Caco-2 (cell line): ENCODE results near the gene SMCO3. TPM values are rescaled to one million over a fixed set of nuclear protein-coding genes. Genes with fewer than 3 reads are reported as not detected.

ENCODE experiments used
- BruUV-seq: library from RNA; stranded (reverse); fragments of 400-500 nt; replicated peaks from 2 replicates; lab custom pipeline; 2021; lab: Mats Ljungman, UMichigan
- CTCF ChIA-PET: fragments of 300-600 bp; sonication (Branson Sonifier 250); formaldehyde crosslinking; loops from one replicate; lab custom pipeline; 2022; ENCODE audit warnings: antibody characterized with exemption; lab: Charles Lee
- POLR2A ChIA-PET: fragments of 300-600 bp; sonication (Branson Sonifier 250); formaldehyde crosslinking; loops from one replicate; lab custom pipeline; 2022; ENCODE audit warnings: antibody characterized with exemption; lab: Charles Lee
- DNase-seq, 2 experiments: peaks; one replicate each; pipeline versions ENCODE4 v3.0.0 to v3.0.0-alpha.2; 2020 to 2022
- H3K27me3 ChIP-seq: replicated peaks from 2 replicates; pipeline ENCODE4 v1.6.0; 2011; ENCODE audit warnings: low read length; ENCODE audit not compliant: control insufficient read depth, insufficient read depth
- H3K36me3 ChIP-seq: 2 replicates; pipeline ENCODE4 v1.5.1; 2011; ENCODE audit warnings: low read length; ENCODE audit not compliant: control insufficient read depth, insufficient read depth
- H3K4me1 ChIP-seq: fragments of 250-450 bp; sonication (Bioruptor Pico); 2 replicates; pipeline ENCODE4 v1.5.1; 2020; ENCODE audit warnings: mild to moderate bottlenecking
- H3K4me3 ChIP-seq: 2 replicates; pipeline ENCODE4 v1.5.1; 2011; ENCODE audit warnings: low read depth, mild to moderate bottlenecking, control low read depth, low read length
- H3K9me3 ChIP-seq: fragments of 250-450 bp; sonication (Bioruptor Pico); 2 replicates; pipeline ENCODE4 v1.5.1; 2020; ENCODE audit warnings: mild to moderate bottlenecking, moderate library complexity
- H3K27ac Mint-ChIP-seq: one replicate; pipeline ENCODE4 v1.8.0; 2022; ENCODE audit warnings: mixed read lengths; ENCODE audit not compliant: unreplicated experiment
- H3K27me3 Mint-ChIP-seq: one replicate; pipeline ENCODE4 v1.8.0; 2022; ENCODE audit warnings: mixed read lengths; ENCODE audit not compliant: insufficient read depth, unreplicated experiment
- H3K36me3 Mint-ChIP-seq: one replicate; pipeline ENCODE4 v1.8.0; 2022; ENCODE audit warnings: mild to moderate bottlenecking, mixed read lengths; ENCODE audit not compliant: insufficient read depth, unreplicated experiment
- H3K4me1 Mint-ChIP-seq: one replicate; pipeline ENCODE4 v1.8.0; 2022; ENCODE audit warnings: low read depth, mixed read lengths; ENCODE audit not compliant: unreplicated experiment
- H3K4me3 Mint-ChIP-seq: one replicate; pipeline ENCODE4 v1.8.0; 2022; ENCODE audit warnings: mild to moderate bottlenecking, moderate library complexity, mixed read lengths; ENCODE audit not compliant: unreplicated experiment
- H3K9me3 Mint-ChIP-seq: one replicate; pipeline ENCODE4 v1.8.0; 2022; ENCODE audit warnings: mixed read lengths; ENCODE audit not compliant: unreplicated experiment
- intact Hi-C: fragments of 100-400 bp; cut with micrococcal nuclease; formaldehyde crosslinking; loops from one replicate; pipeline ENCODE4 v1.10.0; 2022; ENCODE audit not compliant: unreplicated experiment
- total RNA-seq: library from RNA; stranded (reverse); gene quantifications from 2 replicates; pipeline ENCODE4 v1.2.3, GENCODE V29; 2022
- TF ChIP-seq, protein P1 (sequence below), 2 experiments: fragments of 200-600 bp in 1 of 2; IDR thresholded peaks; 1 replicate in 1 of 2; 2 replicates in 1 of 2; pipeline versions ENCODE4 v1.5.1 to v1.8.0; 2011 to 2022; ENCODE audit warnings: antibody characterized with exemption in 1 of 2, control low read depth in 1 of 2, inconsistent platforms in 1 of 2, low read depth in 1 of 2, low read length in 1 of 2, mild to moderate bottlenecking in 1 of 2, moderate library complexity in 1 of 2; ENCODE audit not compliant: insufficient read depth in 1 of 2, severe bottlenecking in 1 of 2, unreplicated experiment in 1 of 2

The SMCO3 gene
- total RNA-seq, 1 experiment from 2014 or later = not detected

DNA sequence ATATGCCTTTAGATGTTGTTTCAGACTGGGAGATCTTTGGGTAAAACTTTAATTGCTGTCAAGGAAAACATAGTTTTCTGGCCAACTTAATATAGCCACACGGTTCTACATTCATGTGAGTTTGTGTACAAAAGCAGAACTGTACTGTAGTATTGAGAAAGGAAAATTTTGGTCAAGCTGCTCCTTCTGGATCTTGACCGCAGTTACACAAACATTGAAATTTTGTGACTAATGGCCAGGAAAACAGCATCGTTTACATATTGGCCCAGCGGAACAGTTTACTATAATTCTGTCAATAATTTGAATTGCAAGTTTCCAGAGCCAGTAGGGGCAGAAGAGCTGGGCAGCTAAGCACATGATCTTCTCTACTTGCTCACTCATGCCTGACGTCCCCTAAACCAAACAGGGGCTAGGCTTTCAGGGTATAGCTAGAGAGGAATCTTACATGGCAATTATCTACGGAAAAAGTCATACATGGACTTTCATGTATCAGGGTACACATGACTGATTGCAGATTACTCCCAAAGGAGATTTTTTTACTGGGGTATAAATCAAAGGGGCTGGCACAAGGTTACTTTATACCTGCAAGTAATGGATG lies 40.7 kb upstream of the SMCO3 start:
- no peaks in the 10 kb centered on the region for H3K4me1 ChIP-seq
- Mint-ChIP-seq H3K4me3 (no peak overlapping the region), H3K9me3 (peaks cover 18% of the 10 kb centered on the region), H3K36me3 (no peaks in the 10 kb centered on the region), H3K27ac (no peak overlapping the region), H3K4me1 (no peaks in the 10 kb centered on the region), H3K27me3 (peaks cover 19% of the 10 kb centered on the region)
- BruUV-seq = no TSS peak
- H3K27me3 ChIP-seq = no peaks in the 10 kb centered on the region
- no peak for DNase-seq
- H3K36me3 ChIP-seq = no peaks in the 10 kb centered on the region
- intact Hi-C loops = no loop called here
- CTCF ChIA-PET = no interaction called here
- TF ChIP-seq, protein P1, sequence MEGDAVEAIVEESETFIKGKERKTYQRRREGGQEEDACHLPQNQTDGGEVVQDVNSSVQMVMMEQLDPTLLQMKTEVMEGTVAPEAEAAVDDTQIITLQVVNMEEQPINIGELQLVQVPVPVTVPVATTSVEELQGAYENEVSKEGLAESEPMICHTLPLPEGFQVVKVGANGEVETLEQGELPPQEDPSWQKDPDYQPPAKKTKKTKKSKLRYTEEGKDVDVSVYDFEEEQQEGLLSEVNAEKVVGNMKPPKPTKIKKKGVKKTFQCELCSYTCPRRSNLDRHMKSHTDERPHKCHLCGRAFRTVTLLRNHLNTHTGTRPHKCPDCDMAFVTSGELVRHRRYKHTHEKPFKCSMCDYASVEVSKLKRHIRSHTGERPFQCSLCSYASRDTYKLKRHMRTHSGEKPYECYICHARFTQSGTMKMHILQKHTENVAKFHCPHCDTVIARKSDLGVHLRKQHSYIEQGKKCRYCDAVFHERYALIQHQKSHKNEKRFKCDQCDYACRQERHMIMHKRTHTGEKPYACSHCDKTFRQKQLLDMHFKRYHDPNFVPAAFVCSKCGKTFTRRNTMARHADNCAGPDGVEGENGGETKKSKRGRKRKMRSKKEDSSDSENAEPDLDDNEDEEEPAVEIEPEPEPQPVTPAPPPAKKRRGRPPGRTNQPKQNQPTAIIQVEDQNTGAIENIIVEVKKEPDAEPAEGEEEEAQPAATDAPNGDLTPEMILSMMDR (IDR thresholded peaks at IDR 0.05; ENCODE audit: insufficient read depth in 1 of 2, low read depth in 1 of 2, low read length in 1 of 2, severe bottlenecking in 1 of 2, unreplicated experiment in 1 of 2) = no peak
- no peak overlapping the region for H3K4me3 ChIP-seq
- POLR2A ChIA-PET = no interaction called here
- H3K9me3 ChIP-seq = peaks cover 4% of the 10 kb centered on the region; the same call in 1 of the 2 replicates

DNA sequence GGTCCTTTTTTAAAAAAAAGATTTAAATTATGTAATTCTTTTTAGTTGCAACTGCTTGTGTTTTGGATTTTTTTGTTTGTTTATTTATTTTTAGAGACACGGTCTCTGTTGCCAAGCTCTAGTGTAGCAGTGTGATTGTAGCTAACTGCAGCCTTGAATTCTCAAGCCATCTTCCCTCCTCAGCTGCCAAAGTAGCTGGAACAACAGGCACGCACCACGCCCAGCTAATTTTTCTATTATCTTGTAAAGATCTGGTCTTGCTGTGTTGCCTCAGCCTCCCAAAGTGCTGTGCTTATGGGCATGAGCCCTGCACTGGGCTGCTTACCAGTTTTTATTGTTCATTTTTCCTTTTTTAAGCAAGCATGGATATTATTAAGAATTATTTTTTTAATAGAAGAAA lies 40.0 kb upstream of the SMCO3 start:
- TF ChIP-seq, protein P1 (IDR thresholded peaks at IDR 0.05; ENCODE audit: insufficient read depth in 1 of 2, low read depth in 1 of 2, low read length in 1 of 2, severe bottlenecking in 1 of 2, unreplicated experiment in 1 of 2) = no peak
- peaks cover under 1% of the 10 kb centered on the region; the same call in 1 of the 2 replicates for H3K9me3 ChIP-seq
- H3K4me3 Mint-ChIP-seq = no peak overlapping the region
- ChIA-PET CTCF (no interaction called here), POLR2A (no interaction called here)
- intact Hi-C loops = no loop called here
- no peak for DNase-seq
- no peaks in the 10 kb centered on the region for H3K27me3 ChIP-seq
- H3K27ac Mint-ChIP-seq = no peak overlapping the region
- no peaks in the 10 kb centered on the region for H3K36me3 Mint-ChIP-seq
- no peaks in the 10 kb centered on the region for H3K36me3 ChIP-seq
- no TSS peak for BruUV-seq
- H3K4me1 Mint-ChIP-seq = no peaks in the 10 kb centered on the region
- H3K4me3 ChIP-seq = no peak overlapping the region
- no peaks in the 10 kb centered on the region for H3K4me1 ChIP-seq
- peaks cover 15% of the 10 kb centered on the region for H3K27me3 Mint-ChIP-seq
- H3K9me3 Mint-ChIP-seq = peaks cover 11% of the 10 kb centered on the region

DNA sequence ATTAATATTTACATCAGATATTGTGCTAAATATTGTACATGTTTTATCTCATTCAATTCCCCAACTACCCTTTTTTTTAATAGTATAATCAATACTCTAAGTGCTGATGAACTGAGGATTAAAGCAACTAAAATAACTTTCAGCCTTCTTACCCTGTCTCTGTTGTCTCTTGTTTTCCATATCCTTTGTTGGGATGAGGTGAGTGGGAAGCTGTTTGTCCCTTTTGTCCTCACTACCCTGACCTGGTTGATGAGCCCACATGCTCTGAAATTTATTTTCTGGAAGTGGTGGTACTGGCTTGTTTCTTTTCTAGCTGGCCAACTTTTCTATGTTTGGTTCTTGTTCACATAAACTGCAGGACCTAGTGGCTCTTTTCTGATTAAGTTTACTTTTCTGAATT lies 38.9 kb upstream of the SMCO3 start:
- no TSS peak for BruUV-seq
- no peaks in the 10 kb centered on the region for H3K9me3 ChIP-seq
- no peak for DNase-seq
- TF ChIP-seq, protein P1 (IDR thresholded peaks at IDR 0.05; ENCODE audit: insufficient read depth in 1 of 2, low read depth in 1 of 2, low read length in 1 of 2, severe bottlenecking in 1 of 2, unreplicated experiment in 1 of 2) = no peak
- H3K9me3 Mint-ChIP-seq = peaks cover 8% of the 10 kb centered on the region
- no peaks in the 10 kb centered on the region for H3K4me1 Mint-ChIP-seq
- no peak overlapping the region for H3K4me3 ChIP-seq
- H3K36me3 ChIP-seq = no peaks in the 10 kb centered on the region
- H3K27me3 ChIP-seq = no peaks in the 10 kb centered on the region
- H3K4me1 ChIP-seq = no peaks in the 10 kb centered on the region
- intact Hi-C loops = no loop called here
- CTCF ChIA-PET = no interaction called here
- H3K4me3 Mint-ChIP-seq = no peak overlapping the region
- H3K36me3 Mint-ChIP-seq = no peaks in the 10 kb centered on the region
- H3K27ac Mint-ChIP-seq = no peak overlapping the region
- peaks cover 16% of the 10 kb centered on the region for H3K27me3 Mint-ChIP-seq
- POLR2A ChIA-PET = no interaction called here
